Measurements from ENCODE around the gene ZNF407.
"Not testable (repeated sequence)": the region's sequence is repeated elsewhere in the genome, so short reads cannot be mapped to it uniquely, and the experiment has no call there.

ZNF407 gene

GRCh38 chr18:74936343-74936742 lies 338.7 kb downstream of the ZNF407 start:
- DNase-seq (ENCODE audit: low spot score): no peak

- DNase-seq (ENCODE audit: low spot score): no peak
Observed at GRCh38 chr18:74937291-74937690, 339.6 kb downstream of the ZNF407 start.

DNA sequence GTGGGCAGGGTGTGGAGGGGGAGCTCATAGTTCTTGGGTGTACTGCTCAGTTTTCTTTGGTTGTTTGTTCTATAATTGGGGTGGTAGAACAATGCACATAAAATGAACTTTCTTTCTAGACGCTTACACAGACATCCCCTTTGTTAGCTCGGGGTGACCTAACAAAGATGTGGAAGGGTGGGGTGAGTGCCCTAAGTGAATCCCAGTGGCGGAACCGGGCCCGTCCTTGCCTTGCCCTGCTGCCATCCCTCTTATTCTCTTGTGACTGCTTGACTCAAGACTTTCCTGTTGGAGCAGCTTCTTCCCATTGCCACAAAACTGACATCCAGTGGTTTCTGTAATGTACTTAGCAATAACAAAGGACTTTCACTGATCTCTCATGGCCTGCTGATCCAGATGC lies 343.2 kb downstream of the ZNF407 start:
- DNase-seq (ENCODE audit: low spot score): peak; percentile 45

- no peak for DNase-seq (ENCODE audit: low spot score)
Observed at GRCh38 chr18:74942319-74942910, 344.7 kb downstream of the ZNF407 start.

DNA sequence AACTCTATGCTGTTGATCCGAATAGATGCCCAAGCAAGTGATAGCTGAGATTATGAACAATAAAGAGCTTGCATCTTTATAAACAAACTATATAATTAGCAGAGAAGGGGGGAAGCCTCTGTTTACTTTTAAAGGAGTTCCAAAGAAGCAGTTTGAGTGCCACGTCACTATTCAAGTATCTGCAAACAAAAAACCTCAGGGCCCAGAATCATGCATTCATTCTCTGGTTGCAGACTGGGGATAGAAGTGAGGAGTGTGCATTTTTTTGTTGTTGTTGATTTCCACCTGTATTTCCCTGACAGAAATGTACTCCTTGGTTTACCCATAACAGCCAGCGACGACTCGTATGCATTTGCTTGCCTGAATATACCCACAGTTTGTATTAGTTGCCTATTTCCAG lies 347.0 kb downstream of the ZNF407 start:
- DNase-seq (ENCODE audit: low spot score): no peak

GRCh38 chr18:74945774-74946545 lies 348.3 kb downstream of the ZNF407 start:
- DNase-seq (ENCODE audit: low spot score): no peak

DNA sequence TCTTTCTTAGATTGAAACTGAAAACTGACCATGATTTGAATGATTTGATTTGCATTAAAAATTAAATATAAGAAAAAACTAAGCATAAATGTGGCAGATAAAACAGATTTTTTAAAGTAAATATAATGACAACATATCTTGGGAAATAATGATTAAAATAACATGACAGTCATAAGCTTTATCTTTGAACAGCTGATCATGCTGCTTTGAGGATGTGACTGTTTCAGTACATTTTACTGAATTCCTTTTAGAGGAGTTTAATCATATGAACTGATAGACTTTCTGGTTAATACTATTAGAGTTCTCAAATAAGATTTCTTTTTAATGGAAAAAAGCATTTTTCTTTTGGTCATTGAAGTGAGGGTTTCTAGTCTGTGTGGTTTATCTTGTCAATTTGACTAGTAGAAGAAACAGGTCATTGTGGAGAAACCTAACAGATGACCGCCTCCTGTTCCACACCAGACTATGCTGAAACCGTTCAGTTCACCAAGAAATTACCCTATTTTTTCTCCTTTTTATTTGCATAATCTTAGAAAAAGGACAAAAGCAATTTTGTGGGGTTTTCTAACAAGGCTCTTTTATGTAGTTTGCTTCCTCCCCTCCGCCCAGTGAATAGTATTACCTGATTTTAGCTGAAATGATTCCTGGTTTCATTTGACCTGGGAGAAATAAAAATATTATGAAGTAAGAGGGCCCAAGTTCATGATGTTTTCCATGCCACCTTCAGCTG lies 349.1 kb downstream of the ZNF407 start:
- DNase-seq (ENCODE audit: low spot score): no peak

GRCh38 chr18:74947417-74947816 lies 349.7 kb downstream of the ZNF407 start:
- no peak for DNase-seq (ENCODE audit: low spot score)

GRCh38 chr18:74947875-74948274 lies 350.2 kb downstream of the ZNF407 start:
- DNase-seq (ENCODE audit: low spot score): no peak

- no peak for DNase-seq (ENCODE audit: low spot score)
Observed at GRCh38 chr18:74949611-74950010, 351.9 kb downstream of the ZNF407 start.

DNA sequence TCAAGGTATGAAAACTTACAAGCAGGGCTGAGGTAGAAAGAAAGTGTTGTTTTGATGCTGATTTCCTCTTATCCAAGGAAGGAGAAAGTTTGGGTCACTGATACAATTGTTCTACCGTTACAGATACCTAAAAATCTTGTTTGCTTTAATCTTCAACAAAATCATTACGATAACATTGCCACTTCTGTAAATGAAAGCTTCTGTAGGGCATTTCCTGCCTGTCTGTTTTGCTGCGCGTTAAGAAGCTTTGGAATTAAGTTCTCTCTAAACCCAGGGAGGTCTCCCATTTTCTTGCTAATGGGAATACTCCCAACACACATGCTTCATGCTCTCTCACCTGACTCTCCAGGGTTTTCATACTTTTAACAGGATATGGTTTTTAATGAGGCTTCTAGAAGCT lies 352.8 kb downstream of the ZNF407 start:
- DNase-seq (ENCODE audit: low spot score): no peak

- peak; percentile 9 for DNase-seq (ENCODE audit: low spot score)
Observed at GRCh38 chr18:74951165-74951760, 353.6 kb downstream of the ZNF407 start.

DNA sequence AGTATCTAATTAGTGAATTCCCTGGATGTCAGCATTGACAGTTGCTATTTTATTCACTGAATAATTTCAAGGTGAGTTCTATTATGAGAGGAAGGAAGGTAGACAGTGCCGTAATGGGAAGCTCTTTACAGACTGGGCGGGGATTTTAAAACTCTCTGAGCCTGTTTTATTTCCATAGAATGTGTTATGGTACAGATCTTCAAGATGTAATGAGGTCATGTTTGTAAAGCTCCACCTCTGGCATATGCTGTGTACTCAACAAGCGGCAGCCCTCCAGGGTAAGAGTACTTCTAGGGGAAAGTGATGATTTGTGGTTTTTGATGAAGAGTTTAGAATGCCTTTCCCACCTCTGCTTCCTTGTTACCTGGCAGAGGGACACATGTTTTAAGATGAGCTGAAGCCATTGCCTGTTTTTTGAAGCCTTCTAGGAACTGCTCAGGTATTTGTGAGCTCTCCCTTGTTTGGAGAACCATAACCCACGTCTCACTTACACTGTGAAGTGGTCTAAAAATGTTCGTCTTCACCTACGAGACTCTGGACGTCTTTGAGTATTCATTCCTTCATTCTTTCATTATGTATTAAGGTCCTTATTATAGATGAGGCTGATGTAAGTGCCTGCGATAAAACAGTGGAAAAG lies 360.0 kb downstream of the ZNF407 start:
- DNase-seq (ENCODE audit: low spot score): no peak

DNA sequence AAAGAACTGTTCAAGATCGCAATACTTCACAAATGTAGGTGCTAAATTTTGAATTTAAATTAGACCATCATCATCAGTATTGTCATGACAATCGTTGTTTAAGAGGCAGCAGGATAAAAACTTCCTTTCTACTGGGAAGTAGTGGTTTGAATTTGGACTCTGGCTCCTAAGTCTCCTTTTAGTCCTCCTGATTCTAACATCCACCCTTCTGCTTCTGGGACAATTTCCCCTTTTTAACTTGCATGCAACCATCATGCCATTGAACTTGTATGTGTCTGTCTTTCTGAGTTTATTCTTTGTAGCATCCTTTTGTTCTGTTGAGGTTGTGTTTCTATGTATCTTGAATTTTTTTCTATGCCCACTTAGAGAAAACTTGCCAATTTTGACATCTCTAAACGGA lies 361.5 kb downstream of the ZNF407 start:
- DNase-seq (ENCODE audit: low spot score): no peak

- no peak for DNase-seq (ENCODE audit: low spot score)
Observed at GRCh38 chr18:74961596-74961995, 363.9 kb downstream of the ZNF407 start.

DNA sequence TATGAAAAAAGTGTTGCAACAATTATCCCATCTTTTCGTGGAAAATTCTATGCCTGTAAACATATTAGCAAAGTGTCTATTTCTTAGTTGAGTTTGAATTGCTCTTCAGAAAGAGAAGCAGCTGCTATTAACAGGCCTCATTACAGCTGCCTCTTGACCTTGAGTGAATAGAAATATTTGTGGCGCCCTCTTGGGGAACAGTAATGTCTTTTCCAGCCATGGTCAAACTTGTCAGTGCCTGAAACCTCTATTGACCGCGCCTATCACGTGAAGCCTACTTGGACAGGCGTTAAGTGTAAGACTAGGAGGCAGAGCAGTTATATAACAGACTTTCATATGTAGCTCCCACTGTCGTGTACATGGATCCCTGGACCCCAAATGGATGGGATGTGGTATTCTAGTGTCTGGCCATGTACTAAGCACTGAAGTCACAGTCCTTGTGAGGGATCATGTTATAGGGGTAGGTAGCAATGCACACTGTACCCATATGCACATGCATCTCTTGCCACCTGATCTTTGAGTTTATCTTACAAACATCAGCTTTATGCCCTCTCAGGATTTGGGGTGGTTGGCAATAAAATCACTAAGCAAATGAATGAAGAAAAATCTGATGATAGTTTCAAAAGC lies 366.3 kb downstream of the ZNF407 start:
- peak; percentile 62 for DNase-seq (ENCODE audit: low spot score)

- DNase-seq (ENCODE audit: low spot score): no peak
Observed at GRCh38 chr18:74965682-74966081, 368.0 kb downstream of the ZNF407 start.

DNA sequence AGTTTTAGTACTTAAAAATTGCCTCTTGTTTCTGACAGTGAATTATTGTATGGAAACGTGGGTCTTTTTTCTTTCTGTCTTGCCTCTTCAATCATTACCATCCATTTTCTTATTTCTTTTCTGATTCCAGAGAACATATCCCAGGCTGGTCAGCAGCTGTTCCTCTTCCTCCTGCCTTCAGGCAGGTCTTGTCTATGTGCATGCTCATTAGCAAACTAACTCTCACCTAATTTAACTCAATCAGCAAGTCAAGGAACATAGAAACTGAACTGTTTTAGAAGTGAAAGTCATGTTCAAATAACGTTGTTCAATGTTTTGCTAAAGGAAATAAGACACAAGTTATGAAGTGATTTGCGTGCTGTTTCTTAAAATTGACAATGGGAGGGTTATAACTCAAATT lies 369.8 kb downstream of the ZNF407 start:
- no peak for DNase-seq (ENCODE audit: low spot score)

DNA sequence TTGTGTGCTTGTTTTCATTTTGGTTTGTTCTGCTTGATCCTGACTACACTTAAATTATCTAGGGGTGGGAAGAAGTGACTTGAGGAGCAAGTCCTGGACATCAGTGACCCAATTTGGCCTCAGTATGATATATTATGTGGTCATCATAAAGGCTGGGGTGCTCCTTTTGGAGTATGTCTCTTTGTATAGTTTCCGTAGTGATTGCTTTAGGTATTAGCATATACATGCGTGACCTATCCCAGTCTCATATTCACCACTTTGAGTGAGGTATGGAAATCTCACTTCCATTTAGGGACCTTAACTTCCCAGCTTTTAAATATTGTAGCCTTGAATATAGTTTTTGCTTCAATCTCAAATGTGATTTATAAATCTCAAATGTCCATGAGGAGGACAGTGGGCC lies 370.3 kb downstream of the ZNF407 start:
- no peak for DNase-seq (ENCODE audit: low spot score)

DNA sequence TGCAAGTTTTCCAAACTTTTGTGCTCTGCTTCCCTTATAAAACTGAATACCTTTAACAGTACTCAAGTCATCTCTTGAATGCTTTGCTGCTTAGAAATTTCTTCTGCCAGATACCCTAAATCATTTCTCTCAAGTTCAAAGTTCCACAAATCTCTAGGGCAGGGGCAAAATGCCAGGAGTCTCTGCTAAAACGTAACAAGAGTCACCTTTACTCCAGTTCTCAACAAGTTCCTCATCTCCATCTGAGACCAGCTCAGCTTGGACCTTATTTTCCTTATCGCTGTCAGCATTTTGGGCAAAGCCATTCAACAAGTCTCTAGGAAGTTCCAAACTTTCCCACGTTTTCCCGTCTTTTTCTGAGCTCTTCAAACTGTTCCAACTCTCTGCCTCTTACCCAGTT lies 373.7 kb downstream of the ZNF407 start:
- not testable (repeated sequence) for DNase-seq (ENCODE audit: low spot score)

DNA sequence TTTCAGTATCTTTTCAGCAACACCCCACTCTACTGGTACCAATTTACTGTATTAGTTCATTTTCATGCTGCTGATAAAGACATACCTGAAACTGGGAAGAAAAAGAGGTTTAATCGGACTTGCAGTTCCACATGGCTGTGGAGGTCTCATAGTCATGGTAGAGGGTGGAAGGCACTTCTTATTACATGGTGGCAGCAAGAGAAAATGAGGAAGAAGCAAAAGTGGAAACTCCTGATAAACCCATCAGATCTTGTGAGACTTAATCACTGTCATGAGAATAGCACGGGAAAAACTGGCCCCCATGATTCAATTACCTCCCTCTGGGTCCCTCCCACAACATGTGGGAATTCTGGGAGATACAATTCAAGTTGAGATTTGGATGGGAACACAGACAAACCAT lies 374.1 kb downstream of the ZNF407 start:
- DNase-seq (ENCODE audit: low spot score): not testable (repeated sequence)

DNA sequence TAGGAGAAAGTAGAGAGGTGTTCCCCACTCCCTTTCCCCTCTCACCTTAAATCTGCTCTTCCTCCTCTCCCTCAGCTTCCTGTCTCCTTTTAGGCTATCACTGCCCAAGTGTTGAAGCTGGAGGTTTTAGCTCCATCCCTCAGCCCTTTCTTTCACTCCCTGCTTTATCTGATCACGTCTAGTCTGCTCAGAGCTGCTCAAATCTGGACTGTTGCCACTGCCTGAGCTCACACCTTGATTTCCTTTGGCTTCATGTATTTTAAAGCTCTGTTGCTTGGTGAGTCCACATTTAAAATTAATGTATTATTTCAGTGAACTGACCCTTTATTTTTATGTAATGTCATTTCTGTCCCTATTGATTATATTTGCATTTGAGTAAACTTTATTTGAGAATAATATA lies 374.7 kb downstream of the ZNF407 start:
- DNase-seq (ENCODE audit: low spot score): no peak

Measured in Ammon's horn (tissue), 1 donor.